ENCODE results near the gene TBCD.

The TBCD gene

GRCh38 chr17:82802075-82802780 is 50.4 kb downstream of the TBCD start:
- no peak overlapping the region for H3K4me3 ChIP-seq (ENCODE audit: low read length)
- no peak for DNase-seq (ENCODE audit: low read depth)
- no peak for TF ChIP-seq CTCF (IDR thresholded peaks at IDR 0.05; ENCODE audit: insufficient read depth, low read depth, low read length, missing control alignments)

GRCh38 chr17:82803185-82803584 is 51.3 kb downstream of the TBCD start:
- no peak for TF ChIP-seq CTCF (IDR thresholded peaks at IDR 0.05; ENCODE audit: insufficient read depth, low read depth, low read length, missing control alignments)
- H3K4me3 ChIP-seq (ENCODE audit: low read length) = no peak overlapping the region
- DNase-seq (ENCODE audit: low read depth) = no peak

- no peak for TF ChIP-seq CTCF (IDR thresholded peaks at IDR 0.05; ENCODE audit: insufficient read depth, low read depth, low read length, missing control alignments)
- DNase-seq (ENCODE audit: low read depth) = no peak
- no peak overlapping the region for H3K4me3 ChIP-seq (ENCODE audit: low read length)
Observed at GRCh38 chr17:82803606-82804005, 51.7 kb downstream of the TBCD start.

GRCh38 chr17:82804442-82805191 is 52.8 kb downstream of the TBCD start:
- H3K4me3 ChIP-seq (ENCODE audit: low read length) = no peak overlapping the region
- no peak for TF ChIP-seq CTCF (IDR thresholded peaks at IDR 0.05; ENCODE audit: insufficient read depth, low read depth, low read length, missing control alignments)
- no peak for DNase-seq (ENCODE audit: low read depth)

GRCh38 chr17:82805254-82805653 is 53.4 kb downstream of the TBCD start:
- no peak overlapping the region for H3K4me3 ChIP-seq (ENCODE audit: low read length)
- no peak for DNase-seq (ENCODE audit: low read depth)
- no peak for TF ChIP-seq CTCF (IDR thresholded peaks at IDR 0.05; ENCODE audit: insufficient read depth, low read depth, low read length, missing control alignments)

- TF ChIP-seq CTCF (IDR thresholded peaks at IDR 0.05; ENCODE audit: insufficient read depth, low read depth, low read length, missing control alignments) = no peak
- no peak for DNase-seq (ENCODE audit: low read depth)
- no peak overlapping the region for H3K4me3 ChIP-seq (ENCODE audit: low read length)
Observed at GRCh38 chr17:82805823-82806222, 54.0 kb downstream of the TBCD start.

All from epithelial cell of esophagus (primary cell).